DMS153 (cell line): ENCODE measurements around the gene TKTL1.
A peak's percentile ranks its signal among the peaks of the same experiment; 100 is the strongest.
"Not testable (repeated sequence)": the region's sequence is repeated elsewhere in the genome, so short reads cannot be mapped to it uniquely, and the experiment has no call there.

ENCODE experiments used
- DNase-seq: peaks from one replicate; lab custom pipeline; 2025; lab: John Stamatoyannopoulos, UW

TKTL1 gene, protein sequence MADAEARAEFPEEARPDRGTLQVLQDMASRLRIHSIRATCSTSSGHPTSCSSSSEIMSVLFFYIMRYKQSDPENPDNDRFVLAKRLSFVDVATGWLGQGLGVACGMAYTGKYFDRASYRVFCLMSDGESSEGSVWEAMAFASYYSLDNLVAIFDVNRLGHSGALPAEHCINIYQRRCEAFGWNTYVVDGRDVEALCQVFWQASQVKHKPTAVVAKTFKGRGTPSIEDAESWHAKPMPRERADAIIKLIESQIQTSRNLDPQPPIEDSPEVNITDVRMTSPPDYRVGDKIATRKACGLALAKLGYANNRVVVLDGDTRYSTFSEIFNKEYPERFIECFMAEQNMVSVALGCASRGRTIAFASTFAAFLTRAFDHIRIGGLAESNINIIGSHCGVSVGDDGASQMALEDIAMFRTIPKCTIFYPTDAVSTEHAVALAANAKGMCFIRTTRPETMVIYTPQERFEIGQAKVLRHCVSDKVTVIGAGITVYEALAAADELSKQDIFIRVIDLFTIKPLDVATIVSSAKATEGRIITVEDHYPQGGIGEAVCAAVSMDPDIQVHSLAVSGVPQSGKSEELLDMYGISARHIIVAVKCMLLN

DNA sequence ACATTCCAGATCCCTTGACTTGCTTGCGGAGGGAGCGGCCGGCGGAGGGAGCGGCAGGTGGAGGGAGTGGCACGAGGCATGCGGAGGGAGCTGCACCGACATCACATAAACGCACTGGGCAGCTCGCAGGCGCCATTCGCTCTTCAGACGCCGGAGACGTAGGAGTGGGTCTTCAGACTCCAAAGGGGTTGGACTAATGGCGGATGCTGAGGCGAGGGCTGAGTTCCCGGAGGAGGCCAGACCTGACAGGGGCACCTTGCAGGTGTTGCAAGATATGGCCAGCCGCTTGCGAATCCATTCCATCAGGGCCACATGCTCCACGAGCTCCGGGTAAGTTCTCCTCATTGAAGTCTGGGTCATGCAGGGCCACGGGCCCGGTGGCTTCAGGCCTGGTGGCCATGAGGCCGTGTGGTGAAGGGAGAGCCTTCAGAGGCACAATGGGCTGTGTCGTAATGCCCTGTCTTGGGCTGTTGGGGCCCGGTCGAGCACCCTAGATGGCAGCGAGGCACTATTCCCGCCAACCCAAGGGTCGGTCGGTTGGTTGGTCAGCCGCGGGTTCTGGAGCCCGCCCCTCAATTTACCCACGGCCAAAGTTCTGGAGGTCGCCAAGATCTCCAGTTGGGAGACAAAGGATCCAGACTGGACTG is at the start of gene TKTL1:
Gene TKTL1 (plus strand): TSS at position 132 of the 647 bp plus-strand sequence. CDS start 65 bp downstream, at position 197.
- no peak for DNase-seq

DNA sequence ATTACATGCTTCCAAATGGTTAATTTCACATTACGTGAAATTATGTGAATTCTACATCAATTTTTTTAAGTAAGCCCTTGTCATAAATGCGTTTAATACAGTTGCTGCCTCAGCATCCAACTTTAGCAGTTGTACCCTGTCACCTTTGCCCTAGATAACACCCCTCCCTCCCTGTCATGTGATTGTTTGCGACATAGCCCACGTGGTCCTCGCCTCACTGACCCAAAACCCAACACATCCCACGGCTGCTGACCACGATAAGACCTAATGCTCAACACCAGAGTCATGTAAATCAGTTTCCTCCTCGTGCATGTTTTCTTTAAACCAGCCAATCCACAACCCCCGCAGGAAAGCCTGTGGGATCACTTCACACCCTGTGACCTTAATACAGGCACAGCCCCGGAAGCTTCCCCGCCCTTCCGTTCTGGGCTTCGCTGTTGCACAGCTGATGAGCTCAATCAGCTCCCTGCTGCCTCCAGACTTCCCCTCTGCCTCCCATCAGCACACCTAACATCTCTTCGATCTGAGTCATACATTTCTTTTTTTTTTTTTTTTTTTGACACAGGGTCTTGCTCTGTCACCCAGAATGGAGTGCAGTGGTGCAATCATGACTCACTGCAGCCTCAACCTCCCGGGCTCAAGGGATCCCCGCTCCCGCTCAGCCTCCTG is 48.1 kb upstream of the TKTL1 start:
- DNase-seq, result not testable (repeated sequence)

DNA sequence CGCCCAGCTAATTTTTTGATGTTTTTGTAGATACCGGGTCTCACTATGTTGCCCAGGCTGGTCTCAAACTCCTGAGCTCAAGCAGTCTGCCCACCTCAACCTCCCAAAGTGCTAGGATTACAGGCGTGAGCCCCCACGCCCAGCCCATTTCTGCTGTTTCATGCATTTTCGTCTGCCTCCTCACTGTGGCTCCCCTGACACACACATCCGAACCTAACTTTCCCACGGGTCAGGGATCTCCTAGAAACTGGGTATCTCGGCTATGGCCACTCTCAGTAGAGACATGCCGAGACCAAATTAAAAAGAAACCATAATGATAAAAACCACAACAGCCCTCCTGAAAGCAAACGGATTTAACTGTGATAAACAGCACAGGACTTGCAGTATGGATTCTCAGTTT is 47.5 kb upstream of the TKTL1 start:
- not testable (repeated sequence) for DNase-seq

DNA sequence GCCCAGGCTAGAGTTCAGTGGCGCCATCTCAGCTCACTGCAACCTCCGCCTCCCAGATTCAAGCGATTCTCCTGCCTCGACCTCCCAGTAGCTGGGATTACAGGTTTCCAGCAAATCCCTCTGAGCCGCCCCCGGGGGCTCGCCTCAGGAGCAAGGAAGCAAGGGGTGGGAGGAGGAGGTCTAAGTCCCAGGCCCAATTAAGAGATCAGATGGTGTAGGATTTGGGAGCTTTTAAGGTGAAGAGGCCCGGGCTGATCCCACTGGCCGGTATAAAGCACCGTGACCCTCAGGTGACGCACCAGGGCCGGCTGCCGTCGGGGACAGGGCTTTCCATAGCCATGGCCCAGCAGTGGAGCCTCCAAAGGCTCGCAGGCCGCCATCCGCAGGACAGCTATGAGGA is 38.3 kb upstream of the TKTL1 start, which contains the start of gene OPN1MW3:
Gene OPN1MW3 (plus strand): TSS at position 301 of the 400 bp plus-strand sequence. CDS start 38 bp downstream, at position 339.
- not testable (repeated sequence) for DNase-seq

DNA sequence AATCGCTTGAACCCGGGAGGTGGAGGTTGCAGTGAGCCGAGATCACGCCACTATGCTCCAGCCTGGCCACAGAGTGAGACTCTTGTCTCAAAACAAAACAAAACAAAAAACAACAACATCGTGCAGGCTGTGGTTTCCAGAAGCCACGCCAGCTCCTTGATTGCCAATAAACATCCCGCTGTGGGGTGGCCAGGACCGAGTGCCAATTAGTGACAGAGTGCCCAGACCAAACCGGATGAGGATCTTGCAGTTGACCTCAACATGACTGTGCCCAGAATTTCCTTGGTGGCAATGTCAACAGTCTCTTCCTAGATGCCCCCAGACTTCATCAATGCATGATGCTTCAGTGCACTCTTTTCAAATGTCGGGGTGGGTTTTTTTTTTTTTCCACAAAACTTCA is 36.9 kb upstream of the TKTL1 start:
- DNase-seq, result not testable (repeated sequence)

DNA sequence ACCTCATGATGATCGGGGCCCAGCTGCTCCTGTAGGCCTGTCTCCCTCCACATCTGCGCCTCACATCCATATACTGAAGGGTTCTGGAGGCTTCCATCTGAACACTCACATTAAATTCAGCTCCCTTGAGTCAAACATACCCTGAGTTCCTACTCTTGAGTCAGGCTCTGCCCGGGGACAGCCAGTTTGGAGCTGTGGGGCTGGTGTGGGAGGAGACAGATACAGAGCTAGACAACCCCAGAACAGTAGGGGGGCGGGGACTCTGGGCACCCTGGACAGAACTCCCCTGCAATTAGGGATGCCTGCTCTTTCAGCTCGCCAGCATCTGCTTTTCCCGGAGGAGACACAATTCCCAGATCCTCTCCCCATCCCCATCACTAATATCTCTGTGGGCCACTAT is 32.5 kb upstream of the TKTL1 start:
- not testable (repeated sequence) for DNase-seq

DNA sequence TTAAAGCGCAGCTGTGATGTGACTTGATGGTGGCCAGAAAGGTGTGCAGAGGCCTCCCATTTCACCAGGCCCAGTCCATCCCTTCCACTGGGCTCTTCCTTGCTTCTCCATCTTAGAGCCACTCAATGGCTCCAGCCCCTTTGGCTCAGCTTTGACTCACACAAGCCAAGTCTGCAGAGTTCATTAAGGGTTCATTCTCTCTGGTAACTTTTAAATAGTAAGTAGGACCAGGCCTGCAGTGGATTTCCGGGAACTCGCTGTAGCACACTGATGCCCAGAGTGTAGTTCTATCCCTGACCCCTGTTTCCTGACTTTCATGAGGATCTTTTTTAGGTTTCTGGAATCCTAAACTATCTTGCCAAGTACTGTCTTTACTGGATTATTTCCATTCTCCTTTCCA is 26.4 kb upstream of the TKTL1 start:
- DNase-seq, result not testable (repeated sequence)

DNA sequence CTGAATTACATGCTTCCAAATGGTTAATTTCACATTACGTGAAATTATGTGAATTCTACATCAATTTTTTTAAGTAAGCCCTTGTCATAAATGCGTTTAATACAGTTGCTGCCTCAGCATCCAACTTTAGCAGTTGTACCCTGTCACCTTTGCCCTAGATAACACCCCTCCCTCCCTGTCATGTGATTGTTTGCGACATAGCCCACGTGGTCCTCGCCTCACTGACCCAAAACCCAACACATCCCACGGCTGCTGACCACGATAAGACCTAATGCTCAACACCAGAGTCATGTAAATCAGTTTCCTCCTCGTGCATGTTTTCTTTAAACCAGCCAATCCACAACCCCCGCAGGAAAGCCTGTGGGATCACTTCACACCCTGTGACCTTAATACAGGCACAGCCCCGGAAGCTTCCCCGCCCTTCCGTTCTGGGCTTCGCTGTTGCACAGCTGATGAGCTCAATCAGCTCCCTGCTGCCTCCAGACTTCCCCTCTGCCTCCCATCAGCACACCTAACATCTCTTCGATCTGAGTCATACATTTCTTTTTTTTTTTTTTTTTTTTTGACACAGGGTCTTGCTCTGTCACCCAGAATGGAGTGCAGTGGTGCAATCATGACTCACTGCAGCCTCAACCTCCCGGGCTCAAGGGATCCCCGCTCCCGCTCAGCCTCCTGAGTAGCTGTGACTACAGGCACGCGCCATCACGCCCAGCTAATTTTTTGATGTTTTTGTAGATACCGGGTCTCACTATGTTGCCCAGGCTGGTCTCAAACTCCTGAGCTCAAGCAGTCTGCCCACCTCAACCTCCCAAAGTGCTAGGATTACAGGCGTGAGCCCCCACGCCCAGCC is 10.9 kb upstream of the TKTL1 start:
- not testable (repeated sequence) for DNase-seq

DNA sequence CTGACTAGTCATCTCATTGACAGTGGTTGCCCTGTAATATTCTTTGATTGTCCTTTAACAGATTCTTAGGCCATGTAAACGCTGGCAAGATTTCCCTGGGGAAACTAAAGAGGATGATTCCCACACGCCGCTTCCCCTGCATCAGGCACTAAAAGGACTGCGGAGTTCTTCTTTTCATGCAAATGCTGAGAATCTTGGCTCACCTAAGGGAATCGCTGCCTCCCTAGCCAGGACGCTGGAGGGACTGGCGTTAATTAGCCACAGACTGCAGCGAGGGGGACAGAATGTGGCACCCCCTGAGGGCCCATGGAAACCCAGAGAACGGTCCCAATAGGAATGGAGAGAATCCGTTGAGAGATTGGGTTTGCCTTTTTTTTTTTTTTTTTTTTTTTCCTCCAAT is 9.2 kb upstream of the TKTL1 start:
- DNase-seq, result not testable (repeated sequence)

DNA sequence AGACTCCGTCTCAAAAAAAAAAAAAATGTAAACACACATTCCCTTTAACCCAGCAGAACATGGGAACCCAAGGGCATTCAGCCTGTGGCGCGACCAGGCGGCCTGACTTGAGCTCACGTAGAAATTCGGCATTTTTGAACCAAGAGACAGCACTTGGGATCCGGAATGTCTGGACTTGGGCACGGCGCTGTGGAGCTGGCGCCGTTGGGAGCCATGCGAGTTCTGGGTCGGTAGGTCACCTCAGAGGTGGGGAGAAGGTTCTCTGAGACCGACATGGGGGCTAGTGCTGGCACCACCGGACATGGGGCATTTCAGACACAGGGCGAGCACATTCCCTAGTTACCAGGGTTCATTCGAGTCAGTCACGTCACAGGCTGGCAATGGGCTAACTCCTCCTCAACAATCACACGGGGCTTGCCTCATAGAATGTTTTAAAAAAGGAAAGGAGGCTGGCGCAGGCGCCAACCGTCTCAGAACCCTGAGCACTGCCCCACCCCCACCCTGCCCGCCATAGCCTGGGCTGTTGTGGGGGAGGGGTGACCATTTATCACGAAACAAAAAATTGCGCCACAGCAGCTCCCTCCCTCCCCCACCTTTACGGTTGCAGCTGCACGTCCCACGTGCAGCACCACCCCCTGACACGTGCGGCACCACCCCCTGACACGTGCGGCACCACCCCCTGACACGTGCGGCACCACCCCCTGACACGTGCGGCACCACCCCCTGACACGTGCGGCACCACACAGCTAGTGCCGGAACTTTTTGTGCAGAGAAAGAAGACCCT is 612 bp upstream of the TKTL1 start, which contains the start of gene TEX28:
Gene TEX28 (minus strand): TSS at position 334 of the 784 bp plus-strand sequence. CDS start 3,007 bp downstream, outside the sequence.
- no peak for DNase-seq

DNA sequence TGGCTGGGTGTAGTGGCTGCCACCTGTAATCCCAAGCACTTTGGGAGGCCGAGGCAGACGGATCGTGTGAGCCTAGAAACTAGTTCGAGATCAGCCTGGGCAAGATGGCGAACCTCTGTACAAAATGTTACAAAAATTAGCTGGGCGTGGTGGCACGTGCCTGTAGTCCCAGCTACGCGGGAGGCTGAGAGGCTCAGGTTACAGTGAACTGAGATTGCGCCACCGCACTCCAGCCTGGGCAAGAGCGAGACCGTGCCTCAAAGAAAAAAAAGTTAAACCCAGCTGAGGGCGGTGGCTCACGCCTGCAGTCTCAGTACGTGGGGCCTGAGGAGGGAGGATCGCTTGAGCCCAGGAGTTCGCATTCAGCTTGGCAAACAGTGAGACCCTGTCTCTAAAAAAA is 1.1 kb downstream of the TKTL1 start:
- no peak for DNase-seq

DNA sequence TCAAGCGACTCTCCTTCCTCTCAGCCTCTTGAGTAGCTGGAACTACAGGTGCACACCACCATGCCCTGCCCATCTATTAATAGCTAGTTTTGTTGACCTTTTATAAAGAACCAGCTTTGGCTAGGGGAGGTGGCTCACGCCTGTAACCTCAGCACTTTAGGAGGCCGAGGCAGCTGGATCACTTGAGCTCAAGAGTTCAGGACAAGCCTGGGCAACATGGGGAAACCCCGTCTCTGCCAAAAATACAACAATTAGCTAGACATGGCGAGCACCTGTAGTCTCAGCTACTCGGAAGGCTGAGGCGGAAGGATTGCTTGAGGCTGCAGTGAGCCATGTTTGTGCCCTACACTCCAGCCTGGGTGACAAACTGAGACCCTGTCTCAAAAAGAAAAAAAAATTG is 2.7 kb downstream of the TKTL1 start:
- DNase-seq, result peak; percentile 74

DNA sequence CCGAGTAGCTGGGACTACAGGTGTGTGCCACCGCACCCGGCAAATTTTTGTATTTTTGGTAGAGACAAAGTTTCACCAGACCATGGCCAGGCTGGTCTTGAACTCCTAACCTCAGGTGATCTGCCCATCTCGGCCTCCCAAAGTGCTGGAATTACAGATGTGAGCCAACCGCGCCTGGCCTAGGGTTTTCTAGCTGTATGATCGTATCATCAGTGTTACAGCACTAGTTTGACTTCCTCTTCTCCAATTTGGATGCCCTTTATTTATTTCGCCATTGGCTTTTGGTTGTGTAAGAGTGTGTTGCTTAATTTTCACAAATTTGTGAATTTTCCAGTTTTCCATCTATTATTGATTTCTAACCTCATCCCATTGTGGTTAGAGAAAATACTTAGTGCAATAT is 5.2 kb downstream of the TKTL1 start:
- DNase-seq, result no peak

DNA sequence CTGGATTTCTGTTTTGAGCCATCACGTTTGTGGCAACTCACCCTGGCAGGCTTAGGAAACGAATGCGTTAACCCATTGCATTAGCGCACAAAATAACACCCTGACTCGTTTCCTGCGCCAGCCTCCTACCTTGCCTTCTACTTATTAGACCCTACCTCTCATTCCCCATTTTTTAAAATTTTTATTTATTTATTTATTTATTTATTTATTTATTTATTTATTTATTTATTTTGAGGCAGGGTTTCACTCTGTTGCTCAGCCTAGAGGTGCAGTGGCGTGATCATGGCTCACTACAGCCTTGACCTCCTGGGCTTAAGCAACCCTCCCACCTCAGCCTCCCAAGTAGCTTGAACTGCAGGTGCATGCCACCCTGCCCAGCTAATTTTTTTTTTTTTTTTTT is 7.4 kb downstream of the TKTL1 start:
- DNase-seq, result not testable (repeated sequence)

DNA sequence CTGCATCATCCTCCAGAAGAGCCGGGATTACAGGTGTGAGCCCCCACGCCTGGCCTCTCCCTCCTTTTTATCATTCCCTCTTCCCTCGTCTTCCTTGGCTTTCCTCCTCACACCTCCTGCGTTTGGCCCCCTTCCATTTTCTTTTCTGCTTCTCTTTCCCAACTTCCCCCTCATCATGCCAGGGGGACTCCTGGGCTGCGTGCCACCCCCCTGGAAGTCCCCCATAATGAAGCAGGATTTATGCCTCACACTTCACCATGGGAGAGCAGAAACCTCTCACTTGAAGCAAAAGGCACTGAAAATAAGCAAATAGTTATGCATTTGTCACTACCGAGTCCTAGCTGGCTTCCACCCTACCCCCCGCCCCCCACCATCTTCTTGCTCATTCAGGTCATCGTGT is 7.9 kb downstream of the TKTL1 start:
- no peak for DNase-seq

DNA sequence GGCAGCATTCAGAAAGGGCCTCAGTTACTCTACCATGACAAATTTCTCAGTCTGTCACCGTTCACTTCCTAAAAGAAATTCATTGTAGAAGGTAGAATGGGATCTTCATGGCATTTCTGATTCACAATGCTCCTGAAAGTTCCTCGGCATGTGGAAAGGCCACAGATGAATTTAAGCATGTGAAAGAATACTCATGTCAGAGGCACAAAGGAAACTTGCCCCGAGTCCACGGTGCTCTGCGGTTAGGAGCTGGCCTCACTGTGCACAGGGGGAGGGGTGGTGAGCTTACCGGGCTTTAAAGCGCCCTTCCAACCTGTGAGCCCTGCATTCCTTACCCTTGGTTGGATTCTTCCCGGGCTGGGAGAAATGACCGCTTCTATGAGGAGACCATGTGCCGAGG is 9.3 kb downstream of the TKTL1 start:
- no peak for DNase-seq

DNA sequence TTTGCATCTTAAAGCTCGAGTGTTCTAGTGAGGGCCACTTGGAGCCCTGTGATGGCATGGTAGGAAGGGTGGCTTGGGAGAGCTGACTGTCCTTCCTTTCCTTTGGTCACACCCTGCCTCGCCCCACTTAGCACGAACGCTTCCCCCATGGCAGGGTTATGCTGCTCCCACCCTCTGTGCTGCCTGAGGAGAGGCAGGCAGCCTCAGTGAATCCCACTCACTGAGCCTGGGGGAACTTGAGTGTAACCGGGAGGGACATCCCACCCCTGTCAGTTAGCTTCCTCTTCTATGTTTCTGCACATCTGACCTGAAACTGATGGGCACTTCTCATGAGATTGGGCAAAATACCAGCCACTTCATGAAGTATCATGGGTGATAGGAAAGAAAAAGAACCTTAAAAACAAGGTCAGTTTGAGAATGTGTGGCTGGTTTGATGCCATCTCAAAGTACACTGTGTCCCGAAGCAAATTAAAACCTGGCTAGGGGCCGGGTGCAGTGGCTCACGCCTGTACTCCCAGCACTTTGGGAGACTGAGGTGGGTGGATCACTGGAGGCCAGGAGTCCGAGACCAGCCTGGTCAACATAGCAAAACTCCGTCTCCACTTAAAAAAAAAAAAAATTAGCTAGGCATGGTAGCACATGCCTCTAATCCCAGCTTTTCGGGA is 10.1 kb downstream of the TKTL1 start:
- no peak for DNase-seq

DNA sequence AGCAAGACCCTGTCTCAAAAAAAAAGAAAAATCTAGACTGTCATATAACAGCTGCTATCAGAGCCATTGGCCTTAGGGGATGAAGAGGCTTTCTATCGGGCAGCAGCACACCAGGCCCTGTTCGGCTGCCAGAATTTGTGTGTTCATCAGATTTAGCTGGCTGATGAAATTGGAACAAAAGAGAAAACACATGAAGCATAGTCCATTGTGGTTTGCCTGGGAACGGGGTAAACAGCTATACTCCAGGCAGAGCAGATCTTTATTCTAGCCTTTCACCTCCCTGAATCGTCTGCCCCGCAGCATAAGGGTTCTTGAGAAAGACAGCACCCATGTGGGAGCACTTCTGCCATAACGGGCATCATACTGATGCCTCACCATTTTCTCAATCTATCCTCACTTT is 11.6 kb downstream of the TKTL1 start:
- DNase-seq, result no peak

DNA sequence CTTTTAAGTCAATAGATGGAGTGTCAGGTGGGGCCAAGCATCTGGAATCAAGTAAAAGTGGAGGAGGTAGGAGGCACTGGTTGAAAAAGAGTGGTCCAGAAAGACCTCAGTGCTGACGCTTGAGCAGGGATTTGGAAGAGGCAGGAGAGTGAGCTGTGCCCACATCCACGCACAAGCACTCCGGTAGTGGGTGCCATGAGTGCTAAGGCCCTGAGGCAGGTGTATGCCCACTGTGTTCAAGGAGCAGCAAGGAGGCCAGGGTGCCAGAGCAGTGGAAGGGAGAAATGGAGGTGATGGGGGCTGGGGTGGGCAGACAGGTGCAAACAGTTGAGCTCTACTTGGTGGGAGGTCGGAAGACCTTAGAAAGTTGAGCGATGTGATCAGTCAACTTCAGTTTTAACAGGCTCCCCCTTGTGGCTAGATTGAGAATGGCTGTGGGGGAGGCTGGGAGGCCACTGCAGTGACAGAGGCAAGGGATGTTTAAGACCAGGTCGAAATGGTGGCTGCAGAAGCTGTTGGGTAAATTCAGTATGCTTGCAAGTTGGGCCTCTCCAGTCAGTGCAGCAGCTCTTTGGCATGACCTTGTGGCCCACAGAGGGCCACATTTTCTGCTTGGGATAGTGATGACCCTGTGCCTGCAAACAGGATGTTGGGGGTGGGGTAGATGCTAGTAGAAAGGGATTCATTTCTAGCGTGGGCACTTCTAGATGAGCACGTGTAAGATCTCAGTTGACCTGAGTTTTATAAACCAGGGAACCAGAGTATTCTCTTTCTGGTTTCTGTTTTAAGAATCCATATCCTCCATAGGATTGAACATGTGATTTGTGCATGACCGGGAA is 12.7 kb downstream of the TKTL1 start:
- DNase-seq, result no peak
